HL-60 (cell line): ENCODE results near the gene MPP4.

Source experiments
- GABPA ChIP-seq: IDR thresholded peaks from 2 replicates; pipeline ENCODE4 v1.6.1; 2012; ENCODE audit warnings: low read depth
- POLR2AphosphoS5 ChIP-seq: IDR thresholded peaks from 2 replicates; pipeline ENCODE4 v1.6.1; 2012; ENCODE audit warnings: low read depth
- REST ChIP-seq: IDR thresholded peaks from 2 replicates; pipeline ENCODE4 v1.6.1; 2012; ENCODE audit warnings: low read depth; ENCODE audit not compliant: insufficient replicate concordance
- TF ChIP-seq, protein P1 (sequence below): IDR thresholded peaks from one replicate; pipeline ENCODE4 v1.5.1; 2011; ENCODE audit warnings: low read length, control low read depth, inconsistent platforms; ENCODE audit not compliant: insufficient read depth

DNA sequence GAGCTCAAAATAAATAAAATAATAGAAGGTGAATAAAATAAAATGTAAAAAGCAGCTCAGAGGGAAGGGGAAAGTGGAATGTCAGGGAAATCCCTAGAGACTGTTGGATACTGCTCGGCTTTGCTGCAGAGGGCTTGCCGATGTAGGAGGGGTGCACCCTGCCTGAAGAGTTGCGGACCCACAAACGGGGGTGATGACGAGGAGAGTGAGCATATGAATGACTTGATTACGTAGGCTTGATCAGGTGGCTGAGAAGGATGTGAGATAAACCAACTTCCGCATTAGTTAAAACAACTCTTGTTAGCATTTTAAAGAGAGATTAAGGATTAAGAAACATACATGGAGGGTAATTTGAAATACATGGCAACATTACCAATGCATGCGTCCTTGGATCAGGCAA lies 34.1 kb downstream of the MPP4 start:
- TF ChIP-seq, protein P1, sequence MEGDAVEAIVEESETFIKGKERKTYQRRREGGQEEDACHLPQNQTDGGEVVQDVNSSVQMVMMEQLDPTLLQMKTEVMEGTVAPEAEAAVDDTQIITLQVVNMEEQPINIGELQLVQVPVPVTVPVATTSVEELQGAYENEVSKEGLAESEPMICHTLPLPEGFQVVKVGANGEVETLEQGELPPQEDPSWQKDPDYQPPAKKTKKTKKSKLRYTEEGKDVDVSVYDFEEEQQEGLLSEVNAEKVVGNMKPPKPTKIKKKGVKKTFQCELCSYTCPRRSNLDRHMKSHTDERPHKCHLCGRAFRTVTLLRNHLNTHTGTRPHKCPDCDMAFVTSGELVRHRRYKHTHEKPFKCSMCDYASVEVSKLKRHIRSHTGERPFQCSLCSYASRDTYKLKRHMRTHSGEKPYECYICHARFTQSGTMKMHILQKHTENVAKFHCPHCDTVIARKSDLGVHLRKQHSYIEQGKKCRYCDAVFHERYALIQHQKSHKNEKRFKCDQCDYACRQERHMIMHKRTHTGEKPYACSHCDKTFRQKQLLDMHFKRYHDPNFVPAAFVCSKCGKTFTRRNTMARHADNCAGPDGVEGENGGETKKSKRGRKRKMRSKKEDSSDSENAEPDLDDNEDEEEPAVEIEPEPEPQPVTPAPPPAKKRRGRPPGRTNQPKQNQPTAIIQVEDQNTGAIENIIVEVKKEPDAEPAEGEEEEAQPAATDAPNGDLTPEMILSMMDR = no peak
- TF ChIP-seq REST = no peak
- TF ChIP-seq POLR2AphosphoS5 = no peak
- TF ChIP-seq GABPA = no peak
